IMR-90 (cell line): ENCODE results near the gene DBH.

ENCODE experiments used
- CTCF ChIP-seq: conservative IDR thresholded peaks from 2 replicates; pipeline ENCODE4 v1.5.1; 2012; ENCODE audit warnings: mild to moderate bottlenecking, low read depth, low read length, improper control_type of control experiment
- ELK1 ChIP-seq: fragments of 150-350 bp; IDR thresholded peaks from 2 replicates; pipeline ENCODE4 v1.6.1; 2016; ENCODE audit warnings: low read depth, mild to moderate bottlenecking, low read length, moderate library complexity, borderline replicate concordance
- MAZ ChIP-seq: IDR thresholded peaks from 2 replicates; pipeline ENCODE4 v1.6.1; 2012; ENCODE audit warnings: low read depth, mild to moderate bottlenecking, low read length, improper control_type of control experiment, moderate library complexity, borderline replicate concordance
- RAD21 ChIP-seq: IDR thresholded peaks from 2 replicates; pipeline ENCODE4 v1.6.1; 2012; ENCODE audit warnings: low read length, improper control_type of control experiment

- TF ChIP-seq MAZ (no peak), CTCF (no peak), RAD21 (no peak), ELK1 (no peak)
Observed at GRCh38 chr9:133686642-133687575, 50.7 kb downstream of the DBH start.
